ENCODE data around the gene CDRT4.
"Not testable (repeated sequence)": the region's sequence is repeated elsewhere in the genome, so short reads cannot be mapped to it uniquely, and the experiment has no call there.

CDRT4 gene

GRCh38 chr17:15444805-15445204 lies 22.6 kb downstream of the CDRT4 start:
- no peak for TF ChIP-seq CTCF (IDR thresholded peaks at IDR 0.05; ENCODE audit: low read length, missing control alignments)
- no peak overlapping the region for H3K4me3 ChIP-seq (replicated peaks; ENCODE audit: low read depth, low read length)
- no peak for DNase-seq (ENCODE audit: low read depth)

GRCh38 chr17:15442311-15443180 lies 24.9 kb downstream of the CDRT4 start:
- no peak overlapping the region for H3K4me3 ChIP-seq (replicated peaks; ENCODE audit: low read depth, low read length)
- no peak for TF ChIP-seq CTCF (IDR thresholded peaks at IDR 0.05; ENCODE audit: low read length, missing control alignments)
- DNase-seq (ENCODE audit: low read depth), result no peak

GRCh38 chr17:15441315-15441714 lies 26.1 kb downstream of the CDRT4 start:
- no peak overlapping the region for H3K4me3 ChIP-seq (replicated peaks; ENCODE audit: low read depth, low read length)
- no peak for TF ChIP-seq CTCF (IDR thresholded peaks at IDR 0.05; ENCODE audit: low read length, missing control alignments)
- peak; percentile 61 for DNase-seq (ENCODE audit: low read depth)

- DNase-seq (ENCODE audit: low read depth), result no peak
- H3K4me3 ChIP-seq (replicated peaks; ENCODE audit: low read depth, low read length), result no peak overlapping the region
- no peak for TF ChIP-seq CTCF (IDR thresholded peaks at IDR 0.05; ENCODE audit: low read length, missing control alignments)
These were observed 27.1 kb downstream of the CDRT4 start for GRCh38 chr17:15440347-15440746.

GRCh38 chr17:15439205-15439985 lies 28.0 kb downstream of the CDRT4 start:
- DNase-seq (ENCODE audit: low read depth); H3K4me3 ChIP-seq (replicated peaks; ENCODE audit: low read depth, low read length): not testable (repeated sequence)

- TF ChIP-seq CTCF (IDR thresholded peaks at IDR 0.05; ENCODE audit: low read length, missing control alignments), result no peak
These were observed 28.8 kb downstream of the CDRT4 start for GRCh38 chr17:15438491-15439105.

GRCh38 chr17:15437303-15437635 lies 30.2 kb downstream of the CDRT4 start:
- no peak for TF ChIP-seq CTCF (IDR thresholded peaks at IDR 0.05; ENCODE audit: low read length, missing control alignments)
- DNase-seq (ENCODE audit: low read depth), result no peak
- no peak overlapping the region for H3K4me3 ChIP-seq (replicated peaks; ENCODE audit: low read depth, low read length)

More at GRCh38 chr17:15438491-15439105, 28.8 kb downstream of the CDRT4 start:
- H3K4me3 ChIP-seq (replicated peaks; ENCODE audit: low read depth, low read length), result no peak overlapping the region
- DNase-seq (ENCODE audit: low read depth), result no peak
